GM19099 (cell line): ENCODE results near the gene FN3KRP.

Experiments used
- POLR2A ChIP-seq: IDR thresholded peaks from 3 replicates; pipeline ENCODE4 v1.6.1; 2011; ENCODE audit warnings: low read depth; ENCODE audit not compliant: insufficient read length; ENCODE audit errors: extremely low read depth

Gene FN3KRP

DNA sequence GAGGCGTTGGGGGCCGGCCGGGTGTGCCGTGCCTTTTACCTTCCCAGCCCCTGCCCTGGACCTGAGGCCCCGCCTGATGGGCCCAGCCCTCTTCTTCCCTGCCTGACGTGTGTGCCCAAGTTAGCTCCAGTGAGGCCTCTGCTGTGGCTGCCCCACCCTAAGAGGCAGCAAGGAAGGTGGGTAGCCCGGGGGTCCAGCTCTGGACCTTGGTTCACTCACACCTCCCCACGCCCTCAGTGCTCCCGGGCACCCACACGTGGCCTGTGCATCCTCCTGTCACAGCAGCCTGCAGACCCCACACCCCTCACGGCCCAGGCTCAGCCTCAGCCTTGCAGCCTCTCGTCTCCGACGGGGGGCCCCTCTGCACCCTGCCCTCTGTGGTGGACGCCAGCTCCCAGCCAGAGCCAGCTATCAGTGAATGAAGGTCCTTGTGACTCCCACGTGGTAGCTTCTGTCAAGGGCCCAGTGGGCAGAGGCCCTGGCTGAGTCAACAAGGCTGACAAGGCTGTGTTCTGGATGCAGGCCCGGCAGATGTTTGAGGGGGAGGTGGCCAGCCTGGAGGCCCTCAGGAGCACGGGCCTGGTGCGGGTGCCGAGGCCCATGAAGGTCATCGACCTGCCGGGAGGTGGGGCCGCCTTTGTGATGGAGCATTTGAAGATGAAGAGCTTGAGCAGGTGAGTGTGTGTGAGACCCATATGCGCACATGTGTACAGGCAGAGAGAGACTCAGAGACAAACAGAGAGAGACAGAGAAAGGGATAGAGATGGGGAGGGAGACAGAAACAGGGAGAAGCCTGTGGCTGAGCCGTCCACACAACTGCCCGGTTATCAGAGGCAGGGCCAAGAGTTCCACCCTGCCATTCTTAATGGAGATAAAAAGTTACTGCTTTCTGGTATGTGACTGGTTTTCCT lies 21.7 kb downstream of the FN3KRP start:
- TF ChIP-seq POLR2A: no peak

DNA sequence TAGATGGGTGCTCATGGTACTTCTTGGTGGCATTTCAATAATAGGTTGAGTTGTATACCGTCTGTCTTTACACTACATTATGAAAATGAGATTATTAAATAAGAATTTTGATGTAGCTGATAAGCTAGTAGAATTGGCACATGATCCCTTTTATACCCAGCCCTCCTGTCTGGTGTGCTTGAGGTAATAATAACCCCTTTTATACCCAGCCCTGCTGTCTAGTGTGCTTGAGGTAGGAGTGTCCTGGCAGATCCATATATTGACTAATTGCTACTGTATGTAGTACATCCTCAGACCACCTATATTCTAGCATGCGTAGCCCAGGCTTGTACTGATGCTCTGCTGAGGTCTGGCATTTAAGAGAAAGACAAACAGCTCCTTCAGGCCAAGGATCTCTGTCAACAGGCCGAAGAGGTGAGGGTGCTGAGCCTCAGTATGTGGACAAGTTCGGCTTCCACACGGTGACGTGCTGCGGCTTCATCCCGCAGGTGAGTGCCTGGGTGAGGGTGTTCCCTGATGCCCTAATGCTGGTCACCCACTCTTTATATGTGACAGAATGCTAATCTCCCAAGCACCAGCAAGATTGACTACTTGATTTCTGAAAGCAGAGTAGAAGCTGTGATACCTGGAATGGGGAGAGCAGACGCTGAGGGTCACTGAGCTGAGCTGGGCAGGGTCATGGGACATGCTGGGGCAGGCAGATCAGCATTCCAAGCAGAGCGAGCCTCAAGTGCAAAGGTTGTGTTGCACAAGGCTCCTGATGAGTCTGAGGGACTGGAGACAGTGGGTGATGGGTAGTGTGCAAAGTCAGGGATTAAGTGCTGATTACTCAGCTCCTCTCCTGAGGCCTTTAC lies 24.6 kb downstream of the FN3KRP start:
- TF ChIP-seq POLR2A: no peak

DNA sequence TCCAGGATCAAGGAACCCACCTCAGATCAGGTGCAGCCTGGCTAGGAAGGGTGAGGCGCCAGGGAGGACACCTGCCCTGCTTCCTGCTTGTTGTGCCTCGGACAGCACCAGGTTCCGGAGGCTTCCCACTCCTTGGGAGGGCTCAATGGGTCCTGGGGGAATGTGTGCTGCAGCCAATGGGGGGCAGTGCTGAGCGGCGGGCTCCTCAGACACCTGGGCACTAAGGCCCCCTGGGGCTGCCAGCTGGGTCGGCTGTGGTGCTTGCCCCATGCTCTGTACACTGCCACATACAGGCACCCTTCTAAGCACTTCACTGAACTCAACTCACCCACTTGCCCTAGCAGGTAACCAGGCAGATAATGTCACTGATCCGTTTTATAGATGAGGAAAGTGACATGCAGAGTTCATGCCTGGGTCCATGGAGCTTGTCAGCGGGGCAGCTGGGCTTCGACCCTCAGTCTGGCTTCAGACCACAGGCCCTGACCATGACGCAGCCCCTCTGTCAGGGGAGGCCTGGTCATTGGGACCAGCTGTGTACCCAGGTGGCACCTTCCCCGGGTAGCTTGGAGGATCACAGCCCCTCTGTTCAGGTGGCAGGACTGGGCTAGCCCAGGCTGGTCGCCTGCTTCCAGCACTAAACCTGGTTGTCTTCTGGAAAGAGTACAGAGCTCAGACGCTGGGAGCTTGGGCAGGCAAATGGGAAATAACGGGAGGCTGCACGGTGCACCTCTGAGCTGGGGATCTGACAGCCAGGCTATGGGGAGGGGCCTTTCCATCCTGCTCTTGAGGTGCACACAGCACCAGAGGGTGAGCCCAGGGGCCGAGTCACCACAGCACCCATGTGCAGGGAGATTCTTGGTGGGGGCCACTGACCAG lies 27.1 kb downstream of the FN3KRP start:
- TF ChIP-seq POLR2A: no peak

DNA sequence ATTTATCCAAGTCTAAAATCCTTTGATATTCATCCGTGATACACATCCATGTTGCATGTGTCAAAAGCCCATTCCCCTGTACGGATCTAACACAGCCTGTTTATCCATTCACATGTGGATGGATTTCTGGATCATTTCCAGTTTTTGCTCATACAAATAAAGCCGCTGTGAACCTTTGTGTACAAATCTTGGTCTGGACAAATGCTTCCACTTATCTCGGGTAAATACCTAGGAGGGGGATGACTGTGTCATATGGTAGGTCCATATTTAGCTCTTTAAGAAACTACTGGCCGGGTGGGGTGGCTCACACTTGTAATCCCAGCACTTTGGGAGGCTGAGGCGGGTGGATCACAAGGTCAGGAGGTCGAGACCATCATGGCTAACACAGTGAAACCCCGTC lies 29.0 kb downstream of the FN3KRP start:
- TF ChIP-seq POLR2A: no peak

DNA sequence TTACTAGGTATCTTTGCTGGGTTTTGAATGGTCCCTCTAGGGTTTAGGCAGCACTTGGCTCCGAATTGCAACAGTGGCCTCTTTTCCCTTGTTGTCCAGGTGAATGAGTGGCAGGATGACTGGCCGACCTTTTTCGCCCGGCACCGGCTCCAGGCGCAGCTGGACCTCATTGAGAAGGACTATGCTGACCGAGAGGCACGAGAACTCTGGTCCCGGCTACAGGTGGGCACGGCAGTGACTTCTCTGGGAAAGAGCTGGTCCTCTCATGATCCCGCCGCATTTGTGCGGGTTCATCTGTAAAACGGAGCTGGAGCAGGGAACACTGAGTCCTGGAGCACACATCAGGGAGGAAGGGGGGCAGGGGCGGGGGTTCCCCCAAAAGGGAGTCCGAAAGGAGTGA lies 32.2 kb downstream of the FN3KRP start:
- TF ChIP-seq POLR2A: no peak

DNA sequence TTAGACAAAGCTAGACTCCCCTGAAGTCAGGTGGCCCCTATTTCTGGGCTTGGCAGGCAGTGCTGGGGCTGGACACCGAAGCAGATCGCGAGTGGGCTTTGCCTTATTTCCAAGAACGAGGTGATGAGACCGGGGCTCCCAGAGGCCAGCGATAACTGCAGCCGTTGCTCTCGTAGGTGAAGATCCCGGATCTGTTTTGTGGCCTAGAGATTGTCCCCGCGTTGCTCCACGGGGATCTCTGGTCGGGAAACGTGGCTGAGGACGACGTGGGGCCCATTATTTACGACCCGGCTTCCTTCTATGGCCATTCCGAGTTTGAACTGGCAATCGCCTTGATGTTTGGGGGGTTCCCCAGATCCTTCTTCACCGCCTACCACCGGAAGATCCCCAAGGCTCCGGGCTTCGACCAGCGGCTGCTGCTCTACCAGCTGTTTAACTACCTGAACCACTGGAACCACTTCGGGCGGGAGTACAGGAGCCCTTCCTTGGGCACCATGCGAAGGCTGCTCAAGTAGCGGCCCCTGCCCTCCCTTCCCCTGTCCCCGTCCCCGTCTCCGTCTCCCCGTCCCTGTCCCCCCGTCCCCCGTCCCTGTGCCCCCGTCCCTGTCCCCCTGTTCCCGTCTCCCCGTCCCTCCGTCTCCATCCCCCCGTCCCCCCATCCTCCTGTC lies 33.9 kb downstream of the FN3KRP start:
- no peak for TF ChIP-seq POLR2A

DNA sequence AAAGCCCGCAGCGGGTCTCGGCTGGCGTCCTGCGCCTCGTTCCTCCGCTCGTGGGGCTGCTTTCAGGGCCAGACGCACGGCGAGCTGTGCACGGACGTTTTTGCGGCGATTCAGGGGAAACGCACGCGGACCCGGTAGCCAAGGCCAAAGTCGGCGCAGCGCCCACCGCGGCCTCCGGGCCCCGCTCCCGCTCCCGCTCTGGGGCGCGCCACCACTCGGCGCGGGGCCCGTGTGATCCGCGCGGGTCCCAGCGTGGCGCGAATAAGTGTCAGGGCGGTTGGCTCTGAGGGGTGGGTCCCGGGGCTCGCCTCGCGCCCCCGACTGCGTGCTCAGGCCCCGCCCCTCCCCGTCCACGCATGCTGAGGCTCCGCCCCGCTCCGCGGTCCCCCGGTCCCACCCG lies 34.7 kb downstream of the FN3KRP start:
- no peak for TF ChIP-seq POLR2A

DNA sequence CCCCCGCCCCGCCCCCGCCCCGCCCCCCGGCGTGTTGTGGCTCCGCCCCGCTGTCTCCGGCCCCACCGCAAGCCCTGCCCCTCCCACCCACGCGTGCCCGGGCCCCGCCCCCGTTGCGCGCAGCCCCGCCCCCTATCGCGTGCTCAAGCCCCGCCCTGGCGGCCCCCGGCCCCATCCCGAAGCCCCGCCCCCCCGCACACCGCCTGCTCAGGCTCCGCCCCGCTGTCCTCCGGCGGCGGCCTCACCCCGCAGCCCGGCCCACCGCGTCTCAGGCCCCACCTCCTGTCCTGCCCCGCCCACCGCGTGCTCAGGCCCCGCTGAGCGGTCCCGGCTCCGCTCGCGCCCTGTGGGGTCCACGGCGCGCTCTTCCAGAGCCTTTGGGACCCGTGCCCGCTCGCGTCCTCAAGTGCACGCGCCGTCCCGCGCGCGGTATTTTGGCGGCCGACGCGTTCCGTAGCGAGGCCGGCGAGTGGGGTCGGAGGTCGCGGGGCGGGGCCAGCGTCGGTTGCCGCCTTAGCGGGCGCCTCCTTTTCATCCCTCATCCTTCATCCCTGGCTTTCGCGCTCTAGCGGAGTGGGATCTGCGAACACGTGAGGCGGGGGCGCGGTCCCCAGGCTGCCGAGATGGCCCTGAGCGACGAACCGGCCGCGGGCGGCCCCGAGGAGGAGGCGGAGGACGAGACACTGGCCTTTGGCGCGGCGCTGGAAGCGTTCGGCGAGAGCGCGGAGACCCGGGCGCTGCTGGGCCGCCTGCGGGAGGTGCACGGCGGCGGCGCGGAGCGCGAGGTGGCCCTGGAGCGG lies 35.3 kb downstream of the FN3KRP start, which contains the start of gene TBCD:
TSS of gene TBCD (plus strand) at position 495 of the 800 bp plus-strand sequence. CDS start at position 624, 129 bp downstream.
- TF ChIP-seq POLR2A: peak; percentile 53

DNA sequence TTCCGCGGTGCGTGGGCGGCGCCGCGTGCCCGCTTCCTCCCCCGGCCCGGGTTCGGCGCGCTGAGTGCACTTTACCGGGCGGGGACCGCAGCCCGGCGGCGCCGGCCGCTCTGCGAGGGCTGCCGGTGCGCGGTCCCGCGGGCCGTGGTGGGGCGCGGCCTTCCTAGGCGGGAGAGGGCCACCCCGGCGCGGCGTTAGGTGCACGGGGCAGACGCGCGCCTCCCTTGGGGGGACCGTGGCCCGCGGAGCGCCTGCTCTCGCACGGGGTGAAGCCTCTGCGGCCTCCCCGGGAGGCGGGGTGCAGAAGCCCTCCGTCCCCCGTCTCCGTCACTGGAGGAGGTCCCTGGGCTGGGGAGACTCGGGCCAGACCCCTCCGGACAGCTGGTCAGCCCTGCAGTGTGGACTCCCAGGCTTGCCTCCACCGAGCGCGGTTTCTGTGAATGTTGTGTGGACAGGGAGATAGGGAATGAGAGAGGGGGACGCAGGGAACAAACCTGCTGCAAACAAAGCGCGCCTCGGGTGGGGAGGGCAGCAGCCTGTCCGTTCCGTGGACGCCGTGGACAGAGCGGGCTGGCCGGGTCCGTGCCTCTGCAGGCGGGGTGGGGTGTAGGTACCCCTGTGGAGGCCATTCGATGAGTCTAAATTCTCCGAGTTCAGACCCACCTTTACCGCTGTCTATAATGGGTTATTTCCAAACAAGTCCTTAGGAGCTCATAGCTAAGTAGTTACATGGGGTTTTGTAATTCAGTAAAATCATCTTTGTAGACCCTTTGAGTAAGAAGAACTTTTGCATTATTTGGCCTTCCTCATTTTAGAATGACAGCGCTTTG lies 36.1 kb downstream of the FN3KRP start:
- no peak for TF ChIP-seq POLR2A

DNA sequence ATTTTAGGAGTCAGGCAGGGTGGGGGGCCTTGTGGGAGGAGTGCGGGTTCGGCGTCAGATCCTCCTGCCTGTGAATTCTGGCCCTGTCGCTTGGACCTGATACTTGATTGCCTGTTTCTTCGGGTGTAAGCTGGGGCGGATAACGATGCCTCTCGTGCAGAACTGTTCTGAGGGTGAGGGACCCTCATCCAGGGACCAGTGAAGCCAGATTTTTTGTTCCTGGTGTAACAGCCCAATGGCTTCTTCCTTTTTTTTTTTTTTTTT lies 36.6 kb downstream of the FN3KRP start:
- TF ChIP-seq POLR2A: no peak

DNA sequence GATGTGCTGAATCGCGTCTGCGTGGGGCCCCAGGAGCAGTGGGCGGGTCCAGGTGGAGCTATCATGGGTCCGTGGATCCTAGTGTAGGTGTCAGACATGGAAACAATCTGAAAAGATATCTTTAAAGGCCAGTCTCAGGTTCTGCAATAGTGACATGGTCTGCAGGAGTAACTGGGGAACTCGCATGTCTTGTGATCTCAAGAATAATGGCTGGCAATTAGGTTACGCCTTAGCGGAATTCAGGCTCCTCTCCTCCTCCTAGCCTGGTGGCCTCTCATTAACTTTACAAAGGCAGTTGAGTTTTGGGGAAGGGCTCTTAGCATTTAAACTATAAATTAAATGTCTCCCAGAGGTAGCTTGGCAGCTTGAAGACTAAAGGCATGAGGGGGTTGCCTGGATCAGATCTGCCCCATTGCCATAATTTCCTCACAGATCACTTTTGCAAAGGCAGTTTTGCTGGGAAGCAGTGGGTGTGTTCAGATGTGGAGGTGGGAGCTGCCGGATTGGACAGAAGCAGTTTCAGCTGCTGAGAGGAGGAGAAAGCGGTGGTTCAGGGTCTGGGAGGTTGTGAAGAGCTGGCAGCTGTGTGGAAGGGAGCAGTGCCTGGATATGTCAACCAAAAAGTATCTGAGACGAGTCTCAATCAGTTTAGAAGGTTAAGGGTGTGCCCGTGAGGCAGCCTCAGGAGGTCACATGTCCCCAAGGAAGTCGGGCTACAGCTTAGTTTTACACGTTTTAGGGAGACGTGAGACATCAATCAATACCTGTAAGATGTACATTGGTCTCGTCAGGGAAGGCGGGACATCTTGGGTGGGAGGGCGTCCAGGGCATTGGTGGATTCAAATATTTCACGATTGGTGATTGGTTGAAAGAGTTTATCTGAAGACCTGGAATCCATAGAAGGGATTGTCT lies 38.0 kb downstream of the FN3KRP start:
- TF ChIP-seq POLR2A: no peak

DNA sequence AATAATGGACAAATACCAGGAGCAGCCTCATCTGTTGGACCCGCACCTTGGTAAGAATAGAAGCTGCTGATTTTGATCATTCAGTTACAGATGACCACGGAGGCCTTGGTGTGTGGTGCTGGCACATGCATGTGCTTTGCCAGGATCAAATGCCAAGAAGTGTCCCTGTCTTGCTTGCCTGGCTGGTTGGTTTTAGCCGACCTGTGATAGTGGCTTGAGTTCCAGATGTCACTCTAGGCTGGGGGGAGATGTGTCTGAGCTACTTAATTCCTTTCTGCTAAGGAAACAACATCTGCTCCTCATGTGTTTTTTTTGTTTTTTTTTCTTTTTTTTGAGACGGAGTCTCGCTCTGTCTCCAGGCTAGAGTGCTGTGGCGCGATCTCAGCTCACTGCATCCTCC lies 39.7 kb downstream of the FN3KRP start:
- no peak for TF ChIP-seq POLR2A

DNA sequence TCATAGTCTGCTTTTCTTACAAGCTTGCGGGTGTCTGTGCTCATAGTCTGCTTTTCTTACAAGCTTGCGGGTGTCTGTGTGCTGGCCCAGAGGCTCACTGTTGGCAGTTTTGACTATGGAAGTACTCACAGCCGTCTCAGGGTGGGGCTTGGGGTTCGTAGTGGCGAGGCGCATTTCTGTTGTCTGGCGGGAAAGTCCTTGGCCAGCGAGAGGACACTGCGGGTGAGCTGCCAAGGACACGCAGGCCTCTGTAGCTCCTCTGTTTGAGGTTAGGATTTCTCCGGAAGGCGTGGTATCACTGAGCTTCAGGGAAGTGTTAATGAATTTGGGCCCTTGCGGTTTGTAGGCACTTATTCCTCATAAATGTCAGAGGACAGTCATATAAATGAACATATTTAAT lies 48.9 kb downstream of the FN3KRP start:
- no peak for TF ChIP-seq POLR2A
